Measurements from ENCODE around the gene CSRNP3.

Gene CSRNP3

DNA sequence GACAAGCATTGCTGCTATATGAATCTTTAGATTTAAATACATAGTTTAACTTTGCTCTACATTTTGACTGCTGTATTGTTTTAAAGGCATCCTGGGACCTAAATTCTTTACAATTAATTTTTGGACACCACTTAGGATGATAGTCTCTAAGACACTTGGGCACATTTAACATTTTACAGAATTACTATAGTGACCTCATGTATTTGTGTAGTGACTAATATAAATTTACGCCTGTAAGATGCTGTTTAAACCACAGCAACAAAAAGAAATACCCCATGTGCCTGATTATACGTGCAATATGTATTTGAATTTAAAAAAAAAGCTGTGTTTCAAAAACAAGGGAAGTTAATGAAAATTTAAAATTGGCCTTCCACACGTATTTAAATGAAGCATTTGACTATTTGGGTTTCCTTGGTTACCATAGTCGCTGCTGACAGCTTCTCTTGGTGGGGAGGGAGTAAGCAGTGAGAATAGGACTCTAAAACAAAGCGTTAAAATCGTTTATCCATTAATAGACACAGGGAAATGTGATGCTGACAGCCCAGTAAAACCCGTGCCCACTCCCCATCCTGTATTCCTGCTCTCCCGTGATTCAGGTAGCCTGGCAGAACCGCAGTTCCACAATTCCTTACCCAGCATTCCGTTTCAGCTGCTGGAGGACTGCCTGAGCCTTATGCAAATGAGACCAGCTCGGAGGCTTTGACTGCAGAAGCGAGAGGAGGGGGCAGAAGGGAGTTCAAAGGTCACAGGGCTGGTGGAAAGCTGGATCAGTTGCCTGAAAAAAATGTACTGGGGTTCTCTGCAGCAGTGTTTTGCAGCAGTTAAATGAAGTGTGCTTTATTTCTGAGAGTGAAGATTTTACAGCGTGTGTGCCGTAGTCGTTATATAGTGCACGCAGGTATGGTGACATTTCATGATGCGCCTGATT, 104.3 kb downstream of the CSRNP3 start:
- TF ChIP-seq TAF1 (IDR thresholded peaks at IDR 0.05; ENCODE audit: borderline replicate concordance, insufficient read depth, low read length) = no peak
- TF ChIP-seq REST (IDR thresholded peaks at IDR 0.05; ENCODE audit: insufficient read depth in 1 of 2, low read depth in 2 of 2, low read length in 2 of 2) = no peak
- no peak for TF ChIP-seq POLR2AphosphoS5 (IDR thresholded peaks at IDR 0.05; ENCODE audit: low read depth, low read length)
- no peak for TF ChIP-seq SIN3A (IDR thresholded peaks at IDR 0.05; ENCODE audit: borderline replicate concordance, insufficient read depth, low read length)
- TF ChIP-seq FOXP2 (optimal IDR thresholded peaks at IDR 0.05; ENCODE audit: borderline replicate concordance, extremely low read depth, extremely low read length, insufficient read depth) = no peak

DNA sequence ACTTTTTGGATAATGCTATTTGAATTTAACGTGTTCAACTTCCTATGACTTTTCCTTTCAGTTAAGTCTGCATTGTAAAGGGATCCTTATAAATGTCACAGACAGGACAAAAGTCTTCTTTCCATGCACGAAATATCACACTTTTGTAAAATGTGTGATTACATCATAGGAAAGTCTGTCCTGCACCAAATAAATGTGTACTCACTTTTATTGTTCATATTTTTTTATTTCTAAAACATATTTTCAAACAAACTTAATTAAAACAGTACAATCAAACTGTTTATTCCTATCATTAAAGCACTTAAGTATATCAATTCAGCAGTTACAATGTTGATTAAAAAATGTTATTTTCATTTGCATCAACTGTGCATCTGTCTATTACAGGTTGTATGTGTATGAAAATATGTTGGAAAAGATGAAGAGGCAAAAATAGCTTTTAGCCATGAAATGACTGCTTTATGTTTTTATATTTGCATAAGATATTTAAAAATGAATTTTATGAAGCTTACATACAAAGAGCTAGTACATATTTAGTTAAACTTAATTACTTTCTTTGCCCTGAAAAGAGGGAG, 105.6 kb downstream of the CSRNP3 start:
- TF ChIP-seq TAF1 (IDR thresholded peaks at IDR 0.05; ENCODE audit: borderline replicate concordance, insufficient read depth, low read length) (no peak), REST (IDR thresholded peaks at IDR 0.05; ENCODE audit: insufficient read depth in 1 of 2, low read depth in 2 of 2, low read length in 2 of 2) (no peak), POLR2AphosphoS5 (IDR thresholded peaks at IDR 0.05; ENCODE audit: low read depth, low read length) (no peak), SIN3A (IDR thresholded peaks at IDR 0.05; ENCODE audit: borderline replicate concordance, insufficient read depth, low read length) (no peak), FOXP2 (optimal IDR thresholded peaks at IDR 0.05; ENCODE audit: borderline replicate concordance, extremely low read depth, extremely low read length, insufficient read depth) (no peak)

GRCh38 chr2:165576409-165577154, 107.1 kb downstream of the CSRNP3 start:
- TF ChIP-seq SIN3A (IDR thresholded peaks at IDR 0.05; ENCODE audit: borderline replicate concordance, insufficient read depth, low read length) (no peak), POLR2AphosphoS5 (IDR thresholded peaks at IDR 0.05; ENCODE audit: low read depth, low read length) (no peak), FOXP2 (optimal IDR thresholded peaks at IDR 0.05; ENCODE audit: borderline replicate concordance, extremely low read depth, extremely low read length, insufficient read depth) (no peak), TAF1 (IDR thresholded peaks at IDR 0.05; ENCODE audit: borderline replicate concordance, insufficient read depth, low read length) (no peak), REST (IDR thresholded peaks at IDR 0.05; ENCODE audit: insufficient read depth in 1 of 2, low read depth in 2 of 2, low read length in 2 of 2) (no peak)

GRCh38 chr2:165582409-165582808, 112.9 kb downstream of the CSRNP3 start:
- TF ChIP-seq SIN3A (IDR thresholded peaks at IDR 0.05; ENCODE audit: borderline replicate concordance, insufficient read depth, low read length) = no peak
- TF ChIP-seq TAF1 (IDR thresholded peaks at IDR 0.05; ENCODE audit: borderline replicate concordance, insufficient read depth, low read length) = no peak
- TF ChIP-seq FOXP2 (optimal IDR thresholded peaks at IDR 0.05; ENCODE audit: borderline replicate concordance, extremely low read depth, extremely low read length, insufficient read depth) = no peak
- TF ChIP-seq POLR2AphosphoS5 (IDR thresholded peaks at IDR 0.05; ENCODE audit: low read depth, low read length) = no peak
- TF ChIP-seq REST (IDR thresholded peaks at IDR 0.05; ENCODE audit: insufficient read depth in 1 of 2, low read depth in 2 of 2, low read length in 2 of 2) = no peak
